RWPE2 (cell line): ENCODE measurements around the gene CKMT2.

Experiments
- ATAC-seq: fragments of 200-7000 bp; cut with Tn5 transposase; 3 replicates; pipeline ENCODE4 v1.9.1; 2021; ENCODE audit warnings: low read depth
- DNase-seq: peaks from one replicate; pipeline ENCODE4 v3.0.0-alpha.2; 2020; ENCODE audit warnings: low spot score
- H3K27ac ChIP-seq: fragments of 450-650 bp; 2 replicates; pipeline ENCODE4 v1.5.1; 2017; ENCODE audit warnings: mild to moderate bottlenecking; ENCODE audit not compliant: poor library complexity, severe bottlenecking
- H3K27me3 ChIP-seq: fragments of 250-450 bp; sonication (Bioruptor Pico); 2 replicates; pipeline ENCODE4 v1.5.1; 2021; ENCODE audit warnings: mild to moderate bottlenecking, moderate library complexity; ENCODE audit not compliant: insufficient read depth, poor library complexity, severe bottlenecking
- H3K36me3 ChIP-seq: fragments of 250-450 bp; sonication (Bioruptor Pico); 2 replicates; pipeline ENCODE4 v1.5.1; 2020; ENCODE audit warnings: low read depth, mild to moderate bottlenecking, moderate library complexity
- H3K4me1 ChIP-seq: fragments of 250-450 bp; sonication (Bioruptor Pico); 2 replicates; pipeline ENCODE4 v1.5.1; 2021; ENCODE audit warnings: mild to moderate bottlenecking, moderate library complexity; ENCODE audit not compliant: insufficient read depth, poor library complexity, severe bottlenecking
- H3K4me3 ChIP-seq: fragments of 250-450 bp; sonication (Bioruptor Pico); 2 replicates; pipeline ENCODE4 v1.5.1; 2021; ENCODE audit warnings: mild to moderate bottlenecking, moderate library complexity; ENCODE audit not compliant: severe bottlenecking
- H3K9me3 ChIP-seq: fragments of 250-450 bp; sonication (Bioruptor Pico); 2 replicates; pipeline ENCODE4 v1.5.1; 2021; ENCODE audit warnings: mild to moderate bottlenecking, moderate library complexity; ENCODE audit not compliant: severe bottlenecking
- CTCF ChIP-seq: fragments of 450-650 bp; IDR thresholded peaks from one replicate; pipeline ENCODE4 v1.5.1; 2017; ENCODE audit warnings: mild to moderate bottlenecking, moderate library complexity; ENCODE audit not compliant: poor library complexity, severe bottlenecking

The CKMT2 gene

DNA sequence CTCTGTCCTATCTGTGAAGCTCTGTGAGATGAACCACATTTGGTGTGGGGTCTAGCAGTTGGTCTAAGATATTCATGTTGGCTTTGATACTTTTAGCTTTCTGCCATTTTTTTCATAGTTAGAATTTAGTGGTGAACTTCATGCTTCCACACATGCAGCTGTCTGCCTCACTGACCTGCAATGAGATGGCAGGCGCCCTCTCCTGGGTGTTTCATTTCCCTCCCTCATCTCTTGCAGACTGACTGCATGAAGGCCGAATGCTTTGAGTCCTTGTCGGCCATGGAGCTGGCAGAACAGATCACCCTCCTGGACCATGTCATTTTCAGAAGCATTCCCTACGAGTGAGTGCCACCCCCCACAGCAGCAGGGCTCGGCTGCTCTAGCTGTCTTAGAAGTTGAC is 26.1 kb upstream of the CKMT2 start:
- no peaks in the 10 kb centered on the region for H3K9me3 ChIP-seq
- no peaks in the 10 kb centered on the region for H3K36me3 ChIP-seq
- peak; percentile 25 for TF ChIP-seq CTCF
- DNase-seq (no peak), ATAC-seq (0 out of 3 replicates have a peak, but pooled peaks have one; percentile 33)
- H3K27ac ChIP-seq: no peak overlapping the region
- H3K4me1 ChIP-seq: no peaks in the 10 kb centered on the region
- H3K4me3 ChIP-seq: no peak overlapping the region
- H3K27me3 ChIP-seq: no peaks in the 10 kb centered on the region

DNA sequence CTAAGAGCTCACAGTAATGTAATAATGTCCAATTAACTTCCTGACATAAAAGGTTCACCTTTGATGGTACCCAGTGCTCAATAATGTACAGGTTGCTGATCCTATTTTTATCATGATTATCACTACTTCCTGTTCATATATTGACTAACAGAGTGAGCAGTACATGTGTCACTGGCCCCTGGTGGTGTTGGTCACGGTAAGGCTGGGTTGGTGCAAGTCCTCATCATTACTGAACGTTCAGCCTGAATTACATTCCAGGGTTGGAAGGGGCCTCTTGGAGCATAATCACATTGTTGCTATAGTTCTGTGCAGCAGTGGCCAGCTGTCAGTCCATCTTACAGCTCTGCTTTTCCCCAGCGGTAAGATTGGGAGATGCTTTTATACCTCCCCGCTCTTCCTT is 24.2 kb upstream of the CKMT2 start:
- no peak for TF ChIP-seq CTCF
- no peaks in the 10 kb centered on the region for H3K9me3 ChIP-seq

GRCh38 chr5:81209386-81209785 is 23.7 kb upstream of the CKMT2 start:
- Histone ChIP-seq H3K27ac (no peak overlapping the region), H3K4me3 (no peak overlapping the region), H3K4me1 (no peaks in the 10 kb centered on the region), H3K9me3 (no peaks in the 10 kb centered on the region), H3K36me3 (no peaks in the 10 kb centered on the region), H3K27me3 (no peaks in the 10 kb centered on the region)
- DNase-seq (no peak), ATAC-seq (no peak)
- no peak for TF ChIP-seq CTCF

More for the DNA sequence above, 24.2 kb upstream of the CKMT2 start:
- H3K36me3 ChIP-seq: no peaks in the 10 kb centered on the region
- no peaks in the 10 kb centered on the region for H3K4me1 ChIP-seq
- no peaks in the 10 kb centered on the region for H3K27me3 ChIP-seq
- no peak overlapping the region for H3K4me3 ChIP-seq
- DNase-seq (no peak), ATAC-seq (peak; percentile 75)
- H3K27ac ChIP-seq: no peak overlapping the region

DNA sequence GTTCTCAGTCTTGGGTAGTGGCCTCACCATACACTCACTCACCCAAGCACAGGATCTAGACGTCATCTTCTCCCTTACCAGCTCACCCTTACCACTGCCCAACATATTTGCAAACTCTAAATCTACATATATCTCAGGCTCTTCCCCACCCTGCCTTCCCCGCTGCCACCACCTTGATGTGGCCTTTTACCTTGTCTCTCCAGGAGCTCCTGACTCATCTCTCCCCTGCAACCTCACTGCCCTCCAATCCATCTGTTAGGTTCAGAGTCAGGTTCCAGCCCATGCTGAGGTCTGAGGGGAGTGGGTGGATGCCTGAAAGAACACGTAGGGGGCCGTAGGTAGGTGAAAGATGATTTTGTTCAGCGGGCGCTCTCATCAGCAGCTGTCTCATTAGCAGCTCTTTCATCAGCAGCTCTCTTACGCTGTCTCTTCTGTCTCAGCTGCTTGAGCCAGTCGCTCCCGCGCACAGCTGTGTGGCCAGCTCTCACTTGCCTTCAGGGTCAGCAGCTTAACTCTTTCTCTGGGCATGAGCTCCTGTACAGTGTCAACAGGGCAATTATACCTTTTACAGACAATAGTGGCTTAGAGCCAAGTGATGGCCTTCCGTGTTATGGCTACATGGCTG is 23.1 kb upstream of the CKMT2 start:
- no peaks in the 10 kb centered on the region for H3K9me3 ChIP-seq
- no peak for DNase-seq
- no peaks in the 10 kb centered on the region for H3K4me1 ChIP-seq
- ATAC-seq: no peak
- TF ChIP-seq CTCF: no peak
- no peaks in the 10 kb centered on the region for H3K27me3 ChIP-seq
- H3K4me3 ChIP-seq: no peak overlapping the region
- no peak overlapping the region for H3K27ac ChIP-seq
- H3K36me3 ChIP-seq: no peaks in the 10 kb centered on the region

- H3K4me3 ChIP-seq: no peak overlapping the region
- ATAC-seq (no peak), DNase-seq (no peak)
- H3K36me3 ChIP-seq: no peaks in the 10 kb centered on the region
- no peak overlapping the region for H3K27ac ChIP-seq
- H3K4me1 ChIP-seq: no peaks in the 10 kb centered on the region
- H3K9me3 ChIP-seq: no peaks in the 10 kb centered on the region
- no peaks in the 10 kb centered on the region for H3K27me3 ChIP-seq
- TF ChIP-seq CTCF: no peak
Observed at GRCh38 chr5:81212211-81212751, 20.8 kb upstream of the CKMT2 start.
